GM13976 (cell line): ENCODE results near the gene NSD2.
"Not testable (repeated sequence)": the region's sequence is repeated elsewhere in the genome, so short reads cannot be mapped to it uniquely, and the experiment has no call there.

Experiments used
- DNase-seq: peaks from one replicate; pipeline ENCODE4 v3.0.0; 2012; ENCODE audit warnings: low spot score
- CTCF ChIP-seq: IDR thresholded peaks from 2 replicates; pipeline ENCODE4 v1.5.1; 2012; ENCODE audit warnings: borderline replicate concordance, mild to moderate bottlenecking; ENCODE audit not compliant: insufficient read depth; ENCODE audit errors: extremely low read depth, missing control alignments, control extremely low read depth
- in situ Hi-C: fragments of 300-500 bp; cut with MboI; formaldehyde crosslinking; loops from one replicate; pipeline ENCODE4 v1.12.0; 2022; ENCODE audit warnings: low sequenced_read_pairs, mixed read lengths, inconsistent platforms; ENCODE audit not compliant: unreplicated experiment

NSD2 gene

GRCh38 chr4:1900624-1901023, 29.4 kb downstream of the NSD2 start:
- in situ Hi-C loops, result loop anchor here (10.0 kb wide), 1 partner anchor 86 kb away; no protein-coding TSS in a partner anchor
- no peak for DNase-seq
- no peak for TF ChIP-seq CTCF

- DNase-seq, result no peak
- in situ Hi-C loops, result loop anchor here (10.0 kb wide), 1 partner anchor 86 kb away; no protein-coding TSS in a partner anchor
- no peak for TF ChIP-seq CTCF
Observed at GRCh38 chr4:1901127-1901526, 29.9 kb downstream of the NSD2 start.

- TF ChIP-seq CTCF, result no peak
- DNase-seq, result no peak
- in situ Hi-C loops, result loop anchor here (10.0 kb wide), 1 partner anchor 87 kb away; no protein-coding TSS in a partner anchor
Observed at GRCh38 chr4:1902243-1902642, 31.1 kb downstream of the NSD2 start.

GRCh38 chr4:1903035-1903434, 31.8 kb downstream of the NSD2 start:
- no peak for DNase-seq
- in situ Hi-C loops, result loop anchor here (10.0 kb wide), 1 partner anchor 88 kb away; no protein-coding TSS in a partner anchor
- TF ChIP-seq CTCF, result no peak

GRCh38 chr4:1904042-1904441, 32.8 kb downstream of the NSD2 start:
- TF ChIP-seq CTCF, result no peak
- no peak for DNase-seq
- in situ Hi-C loops, result loop anchor here (10.0 kb wide), 1 partner anchor 89 kb away; no protein-coding TSS in a partner anchor

GRCh38 chr4:1907848-1908525, 36.8 kb downstream of the NSD2 start:
- no peak for DNase-seq
- in situ Hi-C loops, result loop anchor here (10.0 kb wide), 1 partner anchor 93 kb away; no protein-coding TSS in a partner anchor
- TF ChIP-seq CTCF, result no peak

- in situ Hi-C loops, result loop anchor here (10.0 kb wide), 1 partner anchor 95 kb away; no protein-coding TSS in a partner anchor
- DNase-seq, result not testable (repeated sequence)
Observed at GRCh38 chr4:1909696-1910095, 38.5 kb downstream of the NSD2 start.
